ENCODE results near the gene RNF144A. TPM values are rescaled to one million over a fixed set of nuclear protein-coding genes. Genes with fewer than 3 reads are reported as not detected.

Gene RNF144A
- total RNA-seq, 2 experiments from 2014 or later = 49.0 to 50.6 TPM

- DNase-seq = no peak
- no peak overlapping the region for H3K27ac Mint-ChIP-seq
- intact Hi-C loops (cut with micrococcal nuclease) = no loop called here
- no peaks in the 10 kb centered on the region for H3K27me3 Mint-ChIP-seq (ENCODE audit: low read depth)
- peaks cover 5% of the 10 kb centered on the region for H3K36me3 Mint-ChIP-seq (ENCODE audit: low read depth)
- H3K4me3 Mint-ChIP-seq = no peak overlapping the region
- no peaks in the 10 kb centered on the region for H3K9me3 Mint-ChIP-seq
- H3K4me1 Mint-ChIP-seq (ENCODE audit: low read depth) = no peaks in the 10 kb centered on the region
- CTCF ChIA-PET = no interaction called here
Observed at GRCh38 chr2:7075834-7076233, 158.6 kb downstream of the RNF144A start.

- CTCF ChIA-PET = no interaction called here
- H3K36me3 Mint-ChIP-seq (ENCODE audit: low read depth) = peaks cover 9% of the 10 kb centered on the region
- intact Hi-C loops (cut with micrococcal nuclease) = no loop called here
- no peaks in the 10 kb centered on the region for H3K27me3 Mint-ChIP-seq (ENCODE audit: low read depth)
- no peak overlapping the region for H3K27ac Mint-ChIP-seq
- H3K4me3 Mint-ChIP-seq = no peak overlapping the region
- no peaks in the 10 kb centered on the region for H3K4me1 Mint-ChIP-seq (ENCODE audit: low read depth)
- no peaks in the 10 kb centered on the region for H3K9me3 Mint-ChIP-seq
- DNase-seq = no peak
Observed at GRCh38 chr2:7077660-7078267, 160.6 kb downstream of the RNF144A start.

GRCh38 chr2:7083580-7084509, 166.6 kb downstream of the RNF144A start:
- peaks cover 16% of the 10 kb centered on the region for H3K36me3 Mint-ChIP-seq (ENCODE audit: low read depth)
- H3K4me1 Mint-ChIP-seq (ENCODE audit: low read depth) = no peaks in the 10 kb centered on the region
- no peaks in the 10 kb centered on the region for H3K27me3 Mint-ChIP-seq (ENCODE audit: low read depth)
- no peak overlapping the region for H3K27ac Mint-ChIP-seq
- CTCF ChIA-PET = interaction anchor here (0.6 to 1.6 kb wide), 7 partner anchors 11 to 1136 kb away, joined by 3 to 4 read pairs (median 3); no protein-coding TSS in a partner anchor
- peaks cover 7% of the 10 kb centered on the region for H3K9me3 Mint-ChIP-seq
- intact Hi-C loops (cut with micrococcal nuclease) = loop anchor here (1.0 to 2.0 kb wide), 3 partner anchors 47 to 257 kb away; no protein-coding TSS in a partner anchor
- peak; percentile 19 for DNase-seq
- H3K4me3 Mint-ChIP-seq = no peak overlapping the region

- Mint-ChIP-seq H3K36me3 (ENCODE audit: low read depth) (peaks cover 16% of the 10 kb centered on the region), H3K27me3 (ENCODE audit: low read depth) (no peaks in the 10 kb centered on the region), H3K4me3 (no peak overlapping the region), H3K27ac (no peak overlapping the region), H3K9me3 (peaks cover 7% of the 10 kb centered on the region), H3K4me1 (ENCODE audit: low read depth) (no peaks in the 10 kb centered on the region)
- intact Hi-C loops (cut with micrococcal nuclease) = loop anchor here (1.0 to 2.0 kb wide), 3 partner anchors 47 to 258 kb away; no protein-coding TSS in a partner anchor
- no peak for DNase-seq
- CTCF ChIA-PET = interaction anchor here (0.6 to 1.2 kb wide), 6 partner anchors 10 to 1135 kb away, joined by 3 read pairs; no protein-coding TSS in a partner anchor
Observed at GRCh38 chr2:7084601-7085000, 167.4 kb downstream of the RNF144A start.

- H3K9me3 Mint-ChIP-seq = peaks cover 2% of the 10 kb centered on the region
- no peaks in the 10 kb centered on the region for H3K4me1 Mint-ChIP-seq (ENCODE audit: low read depth)
- CTCF ChIA-PET = no interaction called here
- DNase-seq = no peak
- H3K27me3 Mint-ChIP-seq (ENCODE audit: low read depth) = no peaks in the 10 kb centered on the region
- intact Hi-C loops (cut with micrococcal nuclease) = no loop called here
- H3K36me3 Mint-ChIP-seq (ENCODE audit: low read depth) = peaks cover 3% of the 10 kb centered on the region
- no peak overlapping the region for H3K4me3 Mint-ChIP-seq
- no peak overlapping the region for H3K27ac Mint-ChIP-seq
Observed at GRCh38 chr2:7089284-7089683, 172.1 kb downstream of the RNF144A start.

- H3K4me3 Mint-ChIP-seq = no peak overlapping the region
- intact Hi-C loops (cut with micrococcal nuclease) = no loop called here
- no peak for DNase-seq
- no peaks in the 10 kb centered on the region for H3K27me3 Mint-ChIP-seq (ENCODE audit: low read depth)
- no peaks in the 10 kb centered on the region for H3K4me1 Mint-ChIP-seq (ENCODE audit: low read depth)
- H3K36me3 Mint-ChIP-seq (ENCODE audit: low read depth) = no peaks in the 10 kb centered on the region
- no peak overlapping the region for H3K27ac Mint-ChIP-seq
- H3K9me3 Mint-ChIP-seq = no peaks in the 10 kb centered on the region
- CTCF ChIA-PET = no interaction called here
Observed at GRCh38 chr2:7089898-7090510, 172.8 kb downstream of the RNF144A start.

- DNase-seq = no peak
- no peak overlapping the region for H3K27ac Mint-ChIP-seq
- no peak overlapping the region for H3K4me3 Mint-ChIP-seq
- no peaks in the 10 kb centered on the region for H3K27me3 Mint-ChIP-seq (ENCODE audit: low read depth)
- H3K36me3 Mint-ChIP-seq (ENCODE audit: low read depth) = no peaks in the 10 kb centered on the region
- intact Hi-C loops (cut with micrococcal nuclease) = no loop called here
- CTCF ChIA-PET = no interaction called here
- H3K9me3 Mint-ChIP-seq = no peaks in the 10 kb centered on the region
- H3K4me1 Mint-ChIP-seq (ENCODE audit: low read depth) = peaks cover 7% of the 10 kb centered on the region
Observed at GRCh38 chr2:7093376-7093775, 176.2 kb downstream of the RNF144A start.

Other genes starting within 250 kb of the RNF144A start
- gene CMPK2, start 51.5 kb upstream of the RNF144A start, total RNA-seq = 1 to 10 TPM; 7.2 to 7.7 TPM
- 1 to 10 TPM; 9.1 to 9.9 TPM for gene RSAD2, start 39.6 kb upstream of the RNF144A start, total RNA-seq